DMS153 (cell line): ENCODE results near the gene SENP8.

ENCODE experiments used
- DNase-seq: peaks from one replicate; lab custom pipeline; 2025; lab: John Stamatoyannopoulos, UW

Gene SENP8

DNA sequence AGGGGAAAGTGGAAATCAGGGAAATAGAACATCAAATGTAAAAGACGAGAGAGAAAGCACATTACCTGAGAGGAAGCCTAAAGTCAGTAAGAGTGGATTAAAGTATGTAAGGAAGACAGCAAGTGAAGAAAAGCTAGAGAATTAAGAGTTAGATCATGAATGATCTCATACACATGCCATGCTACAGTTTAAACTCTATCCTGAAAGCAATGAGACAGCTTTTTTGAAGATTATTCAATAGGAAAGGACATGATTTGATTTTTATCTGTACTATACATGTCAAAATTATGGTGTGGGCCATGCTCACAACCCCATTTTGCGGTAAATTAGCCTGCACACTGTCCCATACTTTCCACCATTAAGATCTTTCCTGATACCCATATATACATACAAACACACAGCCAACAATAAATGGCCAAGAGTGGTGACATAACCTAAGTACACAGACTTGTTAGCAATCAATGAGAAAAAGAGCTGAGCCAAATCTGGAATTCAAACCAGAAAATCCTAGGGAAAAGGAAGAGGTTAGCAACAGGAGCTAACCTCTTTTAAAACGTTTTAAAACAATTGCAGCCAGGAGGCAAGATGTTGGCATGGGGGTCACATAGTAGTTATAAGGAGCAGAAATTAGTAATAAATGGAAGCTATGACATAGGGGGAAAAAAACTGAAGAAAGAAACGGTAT is 4.7 kb upstream of the SENP8 start:
- DNase-seq: no peak

DNA sequence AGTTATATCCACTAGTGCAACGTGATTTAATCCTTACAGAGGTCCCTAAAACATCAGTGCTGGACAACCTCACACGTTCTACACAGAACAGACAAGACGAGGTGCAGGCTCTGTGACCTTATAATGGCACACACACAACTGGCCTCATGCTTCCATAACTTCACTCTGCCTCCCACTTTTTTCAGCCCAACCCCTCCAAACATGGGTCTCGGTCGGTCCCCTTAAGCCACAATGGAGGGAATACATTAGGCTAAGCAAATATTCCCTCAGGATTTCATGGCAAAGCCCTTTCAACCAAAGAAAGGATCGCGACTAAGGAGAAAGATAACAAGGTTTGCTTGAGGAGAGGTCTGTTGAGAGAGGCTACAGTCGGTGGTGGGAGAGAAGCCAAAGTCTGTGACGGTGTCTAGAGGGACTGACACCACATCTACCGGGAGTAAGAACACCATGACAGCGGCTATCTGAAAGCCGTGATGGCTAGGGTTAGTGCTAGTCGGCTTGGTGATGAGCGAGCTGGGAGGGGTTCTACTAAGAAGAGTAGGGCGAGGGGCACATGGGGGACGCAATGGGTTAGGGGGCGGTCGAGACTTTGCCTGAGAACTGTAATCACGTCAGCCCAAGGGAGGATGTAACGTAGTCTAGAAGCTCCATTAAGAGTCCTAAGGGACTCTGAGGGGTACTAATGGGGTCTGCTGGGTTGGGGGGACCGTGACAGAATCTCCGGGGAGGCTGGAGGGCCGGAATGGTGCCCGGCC is 1.3 kb upstream of the SENP8 start:
- DNase-seq: no peak

DNA sequence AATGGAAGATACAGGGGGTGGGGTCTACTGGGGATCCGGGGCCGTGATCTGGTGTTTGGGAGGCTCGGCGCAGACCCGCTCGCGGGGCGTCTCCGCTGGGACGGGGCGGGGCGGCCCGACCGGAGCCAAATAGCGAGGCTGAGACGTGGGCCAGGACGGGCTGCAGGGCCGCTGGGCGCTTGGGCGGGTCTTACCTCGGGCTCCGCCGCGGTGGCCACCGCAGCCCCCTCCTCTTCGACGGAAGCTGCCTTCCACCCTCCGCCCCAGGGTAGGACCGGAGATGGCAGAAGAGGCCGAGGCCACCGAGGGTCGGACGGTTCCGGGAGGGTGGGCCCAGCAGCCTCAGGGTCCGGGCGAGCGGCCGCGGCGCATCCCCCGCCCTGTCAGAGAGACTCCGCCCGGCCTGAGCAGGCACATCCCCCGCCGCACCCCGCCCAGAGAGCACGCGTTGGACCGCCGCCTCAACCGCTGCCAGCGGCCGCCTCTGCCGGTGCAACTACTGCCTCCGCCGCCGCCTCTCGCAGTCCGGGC is 652 bp upstream of the SENP8 start:
- no peak for DNase-seq

DNA sequence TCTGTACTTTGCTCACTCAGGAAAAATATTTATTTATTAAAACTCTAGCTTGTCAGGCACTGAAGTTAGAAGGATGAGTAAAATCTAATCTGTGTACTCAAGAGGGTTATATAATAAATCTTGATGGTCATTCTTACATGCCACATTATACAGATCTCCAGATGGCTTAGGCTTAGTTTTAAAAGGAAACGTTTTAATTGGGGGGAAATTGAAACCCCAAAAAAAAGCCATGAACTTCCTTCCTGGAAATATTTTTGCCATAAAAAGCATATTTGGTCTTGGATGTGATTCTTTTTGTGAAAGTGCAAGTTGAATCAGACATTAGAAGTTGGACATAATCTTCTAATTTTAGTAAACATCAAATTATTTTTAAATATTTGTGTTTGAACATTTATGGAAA is 6.0 kb downstream of the SENP8 start:
- DNase-seq: no peak

DNA sequence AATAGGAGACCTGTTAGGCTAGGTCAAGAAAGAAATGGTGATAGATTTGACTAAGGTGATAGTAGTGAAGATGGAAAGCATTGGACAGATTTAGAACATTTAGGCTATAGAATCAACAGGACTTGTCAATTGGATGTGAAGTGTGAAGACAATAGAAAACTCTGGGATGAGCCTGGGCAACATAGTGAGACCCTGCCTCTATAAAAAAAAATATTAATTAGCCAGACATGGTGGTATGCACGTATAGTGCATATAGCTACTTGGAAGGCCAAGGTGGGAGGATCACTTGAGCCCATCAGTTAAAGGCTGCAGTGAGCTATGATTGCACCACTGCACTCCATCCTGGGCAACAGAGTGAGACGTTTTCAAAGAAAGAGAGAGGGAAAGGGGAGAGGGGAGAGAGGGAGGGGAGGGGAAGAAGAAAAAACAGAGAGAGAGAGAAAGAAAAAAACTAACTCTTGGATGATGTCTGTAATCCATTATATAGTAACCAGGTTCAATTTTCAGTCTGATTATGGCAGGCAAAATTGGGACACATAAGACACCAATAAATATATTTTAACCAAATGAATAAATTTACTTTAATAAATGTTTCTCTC is 9.6 kb downstream of the SENP8 start:
- no peak for DNase-seq

DNA sequence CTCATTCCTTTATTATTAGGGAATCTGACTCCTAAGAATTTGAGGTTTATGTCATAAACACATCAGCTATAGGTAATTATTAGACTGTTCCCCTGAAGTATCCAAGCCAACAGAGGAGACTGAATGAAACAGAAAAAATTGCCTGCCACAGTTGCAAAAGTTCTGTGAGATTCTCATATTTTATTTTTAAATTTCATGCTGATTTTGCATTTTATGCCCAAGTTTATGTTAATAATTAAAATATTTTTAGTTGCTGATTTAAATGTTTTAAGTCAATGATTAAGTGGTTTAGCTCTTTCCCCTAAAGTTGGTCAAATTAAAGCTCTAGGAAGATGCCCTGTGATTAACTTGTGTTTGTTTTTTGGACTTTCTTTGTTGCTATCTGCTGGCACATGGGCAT is 10.2 kb downstream of the SENP8 start:
- DNase-seq: no peak

DNA sequence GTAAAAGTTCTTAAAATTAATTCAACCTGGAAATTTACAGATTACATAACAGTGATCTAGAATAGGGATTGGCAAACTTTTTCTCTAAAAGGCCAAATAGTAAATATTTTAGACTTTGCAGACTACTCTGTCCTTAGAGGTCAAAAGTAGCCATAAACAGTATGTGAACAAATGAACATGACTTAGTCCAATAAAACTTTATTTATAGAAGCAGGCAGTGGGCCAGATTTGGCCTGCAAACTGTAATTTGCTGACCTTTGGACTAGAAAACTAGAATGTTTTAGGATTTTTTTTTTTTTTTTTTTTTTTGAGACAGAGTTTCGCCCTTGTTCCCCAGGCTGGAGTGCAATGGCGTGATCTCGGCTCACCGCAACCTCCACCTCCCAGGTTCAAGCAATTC is 12.1 kb downstream of the SENP8 start:
- DNase-seq: no peak

DNA sequence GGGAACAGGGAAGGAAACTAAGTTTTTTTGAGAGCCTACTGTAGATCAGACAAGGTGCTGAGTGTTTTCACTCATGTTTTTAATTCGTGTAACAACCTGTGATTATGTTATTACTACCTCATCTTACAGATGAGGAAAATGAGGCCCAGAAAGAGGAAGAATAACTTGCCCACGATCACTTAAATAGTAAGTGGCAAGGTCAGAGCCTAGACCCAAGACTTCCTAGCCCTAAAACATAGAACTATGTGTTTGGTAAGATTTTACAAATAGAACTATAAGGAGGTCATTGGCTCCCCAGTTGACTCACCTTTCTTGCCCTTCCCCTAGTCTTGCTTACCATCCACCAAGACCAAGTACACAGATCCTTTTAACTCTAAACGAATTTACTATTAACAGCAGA is 13.7 kb downstream of the SENP8 start:
- no peak for DNase-seq

DNA sequence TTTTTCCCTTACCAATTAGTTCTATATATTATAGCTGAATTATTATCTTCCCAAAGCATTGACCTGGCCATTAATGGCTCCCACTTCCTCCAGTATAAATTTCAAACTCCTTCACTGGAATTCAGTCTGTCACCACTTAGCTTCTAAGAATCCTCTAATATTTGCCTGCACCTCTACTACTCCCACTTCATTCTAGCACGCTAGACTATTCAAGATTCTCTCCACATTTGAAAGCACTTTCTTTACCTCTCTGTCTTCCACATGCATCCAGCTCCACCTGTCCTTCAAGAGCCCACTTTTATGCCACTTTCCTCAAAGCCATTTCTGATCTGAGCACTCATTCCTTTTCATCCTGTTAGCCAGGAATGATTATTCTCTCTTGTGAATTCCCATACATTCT is 15.0 kb downstream of the SENP8 start:
- DNase-seq: no peak

DNA sequence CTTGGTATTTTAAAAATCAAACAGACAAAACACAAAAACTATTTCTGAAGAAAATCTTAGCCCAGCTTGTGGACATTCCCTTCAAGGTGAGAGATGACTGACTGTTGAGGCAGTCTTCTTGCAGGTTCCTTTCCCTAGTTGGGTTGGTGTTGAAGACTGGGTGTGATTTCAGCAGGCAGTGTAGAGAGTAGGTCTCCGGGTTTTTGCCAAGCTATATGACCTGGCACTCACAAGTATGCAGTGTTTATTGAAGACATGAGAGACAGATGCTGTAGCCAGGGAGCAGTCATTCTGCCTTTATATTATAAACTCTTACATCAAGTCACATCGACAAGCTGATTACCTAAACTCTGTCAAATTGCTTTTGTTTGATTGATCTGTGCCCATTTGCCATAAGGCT is 17.5 kb downstream of the SENP8 start:
- DNase-seq: peak; percentile 7

DNA sequence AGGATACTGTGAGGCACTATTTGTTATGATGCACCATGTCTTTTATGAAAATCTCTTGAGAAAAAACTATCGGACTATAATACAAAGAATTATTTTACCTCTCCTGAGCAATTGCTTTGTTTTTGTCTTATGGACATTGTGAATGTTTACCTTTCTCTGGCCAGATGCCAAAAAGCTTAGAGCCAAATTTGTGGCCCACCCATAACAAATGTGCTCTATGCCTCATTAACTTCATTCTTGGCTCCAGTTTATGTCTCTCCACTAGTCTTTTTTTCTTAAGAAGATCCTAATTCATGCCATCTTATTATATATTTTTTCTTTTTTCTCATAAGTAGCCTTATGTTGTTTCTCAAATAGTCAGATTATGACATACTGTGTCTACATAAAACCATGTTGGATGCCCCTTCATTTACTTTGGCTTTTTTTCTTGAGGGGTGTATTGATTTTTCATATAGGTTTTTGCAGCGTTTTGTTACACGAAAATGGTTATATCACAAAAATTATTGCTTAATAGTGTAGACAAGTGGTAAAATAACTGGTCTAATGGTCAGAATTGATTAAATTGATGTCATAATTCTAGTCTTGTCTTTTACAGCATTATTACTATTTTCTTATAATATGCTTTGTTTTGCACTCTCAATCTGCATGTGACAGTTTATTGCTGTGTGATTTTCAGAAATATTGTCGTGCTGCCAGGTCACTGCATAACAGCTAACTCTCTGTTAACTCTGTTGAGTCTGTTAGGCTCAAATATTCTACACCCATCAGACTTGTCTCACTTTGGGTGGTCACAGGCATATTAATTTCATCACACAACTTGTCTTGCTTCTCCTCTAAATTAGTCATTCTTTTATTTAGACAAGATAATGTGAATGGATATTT is 18.2 kb downstream of the SENP8 start:
- no peak for DNase-seq

DNA sequence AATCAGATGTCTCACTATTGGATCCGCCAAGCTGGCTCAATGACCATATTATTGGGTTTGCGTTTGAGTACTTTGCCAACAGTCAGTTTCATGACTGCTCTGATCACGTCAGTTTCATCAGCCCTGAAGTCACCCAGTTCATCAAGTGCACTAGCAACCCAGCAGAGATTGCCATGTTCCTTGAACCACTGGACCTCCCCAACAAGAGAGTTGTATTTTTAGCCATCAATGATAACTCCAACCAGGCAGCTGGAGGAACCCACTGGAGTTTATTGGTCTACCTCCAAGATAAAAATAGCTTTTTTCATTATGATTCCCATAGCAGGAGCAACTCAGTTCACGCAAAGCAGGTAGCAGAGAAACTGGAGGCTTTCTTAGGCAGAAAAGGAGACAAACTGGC is 21.5 kb downstream of the SENP8 start:
- no peak for DNase-seq

DNA sequence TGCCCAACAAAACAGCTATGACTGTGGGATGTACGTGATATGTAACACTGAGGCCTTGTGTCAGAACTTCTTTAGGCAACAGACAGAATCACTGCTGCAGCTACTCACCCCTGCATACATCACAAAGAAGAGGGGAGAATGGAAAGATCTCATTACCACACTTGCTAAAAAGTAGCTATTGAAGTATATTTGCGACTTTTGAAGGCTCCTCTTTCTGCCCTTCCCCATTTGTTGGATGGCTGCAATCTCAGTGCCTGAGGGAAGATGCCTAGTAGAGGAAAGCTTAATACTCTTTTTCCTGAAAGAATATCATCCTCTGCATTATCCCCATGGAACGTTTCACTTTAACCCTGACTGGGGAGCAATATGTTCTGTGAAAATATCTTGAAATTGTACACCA is 21.9 kb downstream of the SENP8 start:
- no peak for DNase-seq

DNA sequence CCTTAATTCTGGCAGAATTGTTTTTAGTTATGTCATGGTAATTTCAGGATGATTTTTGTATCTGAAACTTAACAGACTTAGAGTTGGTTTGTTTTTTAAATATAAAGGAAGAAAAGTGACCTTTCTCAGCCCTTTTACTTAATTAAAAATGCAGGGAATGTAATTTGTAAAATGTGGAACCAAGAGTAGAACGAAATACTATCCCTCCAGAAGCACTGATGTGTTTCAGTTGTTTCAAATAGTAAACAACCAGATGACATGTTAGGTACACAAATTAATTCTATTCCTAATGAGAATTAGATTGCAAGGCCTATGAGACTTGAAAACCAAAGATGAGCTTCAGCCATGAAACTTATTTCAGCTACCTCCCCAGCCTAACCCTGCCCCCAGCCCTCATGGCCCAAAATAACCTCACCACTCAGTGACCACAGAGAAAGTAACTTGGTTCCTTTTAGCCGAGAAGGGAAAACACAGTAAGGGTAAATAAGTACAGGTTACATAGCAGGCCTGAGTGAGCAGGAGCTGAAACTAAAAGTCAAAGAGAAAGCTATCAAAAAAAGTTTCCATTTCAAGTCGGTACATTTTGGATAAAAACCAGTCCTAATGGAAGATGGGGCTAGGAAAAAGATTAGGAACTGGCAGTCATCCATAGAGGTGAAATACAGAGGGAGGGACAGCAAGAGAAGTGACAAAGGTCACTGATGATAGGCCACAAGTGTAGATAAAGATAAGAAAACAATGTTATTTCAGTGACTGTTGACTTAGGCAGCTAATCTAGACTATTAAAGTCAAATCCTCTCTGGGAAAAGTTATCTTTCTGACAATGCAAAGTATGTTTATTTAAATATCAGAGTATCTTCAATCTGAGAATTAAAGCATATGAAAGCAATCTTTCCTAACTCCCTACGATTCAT is 23.2 kb downstream of the SENP8 start:
- DNase-seq: no peak

DNA sequence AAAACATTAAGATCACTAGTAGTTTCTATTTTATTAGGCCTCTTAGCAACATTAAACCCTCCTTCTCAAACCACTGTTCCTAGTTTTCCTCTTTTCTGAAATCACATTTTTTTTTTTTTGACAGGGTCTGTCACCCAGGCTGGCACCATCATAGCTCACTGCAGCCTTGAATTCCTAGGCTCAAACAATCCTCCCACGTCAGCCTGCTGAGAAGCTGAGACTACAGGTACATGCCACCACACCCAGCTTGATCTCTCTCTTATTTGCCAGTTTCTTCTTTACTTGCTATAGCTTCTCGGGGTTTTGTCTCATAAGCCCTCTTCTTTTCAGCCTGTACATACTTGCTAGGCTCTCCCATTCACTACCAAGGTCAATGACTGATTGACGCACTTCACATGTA is 28.0 kb downstream of the SENP8 start:
- no peak for DNase-seq

DNA sequence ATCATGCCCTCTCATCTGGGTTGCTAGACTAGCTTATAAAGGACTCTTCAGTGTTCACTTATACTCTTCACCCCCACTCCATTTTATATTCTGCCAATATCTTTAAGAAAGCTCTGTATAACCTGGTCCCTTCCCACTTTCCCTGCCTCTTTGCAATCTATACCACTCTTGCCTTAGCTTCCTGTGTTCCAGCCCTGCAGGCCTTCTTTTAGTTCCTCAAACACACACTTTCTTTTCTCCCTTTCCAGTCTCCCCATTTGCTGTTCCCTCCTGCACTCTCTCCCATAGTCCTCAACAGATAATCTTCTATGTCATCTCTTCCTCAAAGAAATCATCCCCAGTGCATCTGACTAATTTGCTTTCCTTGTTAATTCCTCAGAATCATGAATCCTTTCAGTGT is 28.7 kb downstream of the SENP8 start:
- DNase-seq: no peak

DNA sequence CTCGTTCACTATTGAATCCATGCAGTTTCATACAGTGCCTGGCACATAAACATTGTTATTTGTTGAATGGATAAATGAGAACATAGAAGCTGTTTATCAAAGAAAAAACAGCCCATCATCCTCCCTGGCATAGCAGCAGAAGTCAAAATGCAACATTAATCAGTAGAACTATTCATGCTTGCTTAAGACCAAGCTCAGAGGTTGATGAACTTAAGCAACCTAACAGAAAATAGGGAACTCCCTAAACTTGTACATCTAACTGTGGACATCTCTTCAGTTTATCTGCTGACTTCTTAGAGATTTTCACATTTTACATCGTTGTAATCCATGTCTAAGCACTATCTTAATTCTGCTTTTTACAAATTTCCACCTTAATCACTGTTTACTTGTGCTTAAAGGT is 29.2 kb downstream of the SENP8 start:
- no peak for DNase-seq

DNA sequence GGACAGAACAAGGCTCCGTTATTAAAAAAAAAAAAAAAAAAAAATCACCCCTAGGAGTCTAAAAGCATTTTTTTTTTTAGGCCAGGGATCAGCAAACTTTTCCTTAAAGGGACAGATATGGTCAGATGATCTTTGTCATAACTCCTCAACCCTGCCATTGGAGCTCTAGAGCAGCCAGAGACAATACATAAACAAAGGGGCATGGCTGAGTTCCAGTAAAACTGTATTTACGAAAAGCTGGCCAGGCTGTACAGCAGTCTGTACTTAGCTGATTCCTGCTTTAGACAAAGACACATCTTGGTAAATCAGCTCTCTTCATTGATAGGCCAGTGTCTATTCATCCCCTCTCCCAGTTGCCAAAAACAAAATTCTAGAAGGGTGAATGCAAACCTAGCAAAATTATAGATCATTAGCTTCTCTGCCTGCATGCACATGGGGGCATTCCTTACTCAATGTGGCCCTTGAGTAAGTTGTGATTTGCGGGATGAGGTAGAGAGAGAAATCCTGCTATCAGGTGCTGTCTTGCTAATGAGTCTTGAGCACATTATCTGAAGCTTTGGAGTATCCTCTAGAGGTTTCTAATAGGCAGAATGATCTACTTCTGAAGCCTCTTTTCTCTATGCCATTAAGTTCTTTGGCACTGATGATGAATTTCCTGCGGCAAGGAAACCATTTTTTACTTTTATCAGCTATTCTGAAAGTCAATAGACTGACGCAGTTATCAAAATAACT is 35.2 kb downstream of the SENP8 start:
- peak; percentile 2 for DNase-seq

DNA sequence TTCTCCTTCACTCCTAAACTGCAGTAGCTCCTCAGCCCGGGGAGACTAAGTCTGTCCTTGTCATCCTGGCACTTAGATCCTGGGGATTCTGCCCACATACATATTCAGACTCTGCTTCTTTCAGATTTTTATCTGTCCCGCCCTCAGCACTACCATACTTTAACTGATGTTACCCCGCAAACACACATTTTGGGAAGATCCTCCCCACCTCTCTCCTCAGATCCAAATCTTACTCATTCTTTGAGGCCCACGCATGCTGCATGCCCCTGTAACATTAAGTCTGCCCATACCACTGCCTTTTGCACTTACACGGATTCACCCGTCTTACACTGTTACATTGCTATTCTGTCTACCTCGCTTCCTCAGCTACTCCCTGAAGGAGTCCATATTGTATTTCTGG is 36.1 kb downstream of the SENP8 start:
- DNase-seq: no peak

DNA sequence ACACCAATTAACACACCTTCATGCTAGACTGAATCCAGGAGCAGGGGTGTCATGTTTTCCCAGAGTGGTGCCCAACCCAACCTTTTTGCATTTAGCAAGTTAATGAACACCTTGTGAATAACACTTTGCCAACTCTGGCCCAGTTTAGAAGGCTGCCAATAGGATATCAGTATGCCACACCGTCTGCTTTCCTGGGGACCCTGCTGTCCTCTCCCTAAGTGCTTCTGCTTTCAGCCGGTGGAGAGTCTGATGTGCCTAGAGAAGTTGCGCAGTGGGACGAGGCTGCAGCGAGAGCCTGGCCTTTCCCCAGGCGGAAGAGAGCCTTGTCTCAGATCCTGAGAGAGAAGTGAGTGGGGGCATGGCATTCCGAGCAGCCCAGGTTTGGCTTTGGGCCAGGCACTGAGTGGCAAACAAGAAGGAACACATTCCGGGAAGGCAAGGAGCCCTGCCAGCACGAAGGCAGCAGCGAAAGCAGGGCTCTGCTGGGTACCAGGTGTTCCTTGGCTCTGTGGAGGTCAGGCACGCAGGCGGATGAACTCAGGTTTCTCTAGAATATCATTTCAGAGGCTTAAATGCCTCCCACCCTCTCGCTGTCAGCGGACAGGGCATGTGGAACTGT is 36.9 kb downstream of the SENP8 start:
- DNase-seq: peak; percentile 9
